ENCODE data around the gene FILIP1L.

The FILIP1L gene

DNA sequence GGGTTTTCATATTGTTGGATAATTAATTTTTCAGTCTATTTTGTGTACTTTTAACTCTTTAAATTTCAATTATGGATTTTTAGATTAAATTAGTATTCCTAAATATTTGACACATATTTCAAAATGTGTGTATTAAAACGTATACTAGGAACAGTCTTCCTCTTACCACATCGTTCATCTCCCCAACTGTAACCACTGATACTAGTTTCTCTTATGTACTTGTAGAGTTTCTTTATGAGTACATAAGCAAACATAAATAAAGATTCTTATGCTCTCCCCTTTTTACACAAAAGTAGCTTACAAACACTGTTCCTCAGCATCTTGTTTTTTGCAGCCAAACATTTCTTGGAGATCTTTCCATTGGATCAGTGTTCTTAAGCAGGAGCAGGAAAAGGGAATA, 250.7 kb downstream of the FILIP1L start:
- Histone ChIP-seq H3K36me3 (ENCODE audit: control insufficient read depth, insufficient read depth, low read length) (no peaks in the 10 kb centered on the region), H3K27me3 (ENCODE audit: control insufficient read depth, insufficient read depth, low read length, poor library complexity, severe bottlenecking) (no peaks in the 10 kb centered on the region), H3K9me3 (ENCODE audit: control insufficient read depth, low read length) (no peaks in the 10 kb centered on the region), H3K4me1 (ENCODE audit: control insufficient read depth, insufficient read depth, low read length) (peaks cover 19% of the 10 kb centered on the region), H3K27ac (ENCODE audit: insufficient read depth, low read depth, low read length, poor library complexity, severe bottlenecking) (no peak overlapping the region), H3K4me3 (ENCODE audit: insufficient read depth, low read depth, low read length) (no peak overlapping the region)
- 50% methylated on average over 1 of the region's 2 CpGs; no CpG with 5 or more reads in 1 of the 2 experiments for WGBS, 2 experiments

DNA sequence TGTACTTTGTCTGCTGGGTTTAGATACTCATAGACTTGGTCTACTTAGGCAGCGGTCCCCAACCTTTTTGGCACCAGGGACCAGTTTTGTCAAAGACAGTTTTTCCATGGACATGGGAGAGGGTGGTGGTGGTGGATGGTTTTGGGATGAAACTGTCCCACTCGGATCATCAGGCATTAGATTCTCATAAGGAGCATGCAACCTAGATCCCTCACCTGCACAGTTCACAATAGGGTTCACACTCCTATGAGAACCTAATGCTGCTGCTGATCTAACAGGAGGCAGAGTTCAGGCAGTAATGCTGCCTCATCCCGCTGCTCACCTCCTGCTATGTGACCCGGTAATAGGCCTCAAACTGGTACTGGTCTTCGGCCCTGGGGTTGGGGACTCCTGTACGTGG, 251.3 kb downstream of the FILIP1L start:
- H3K4me3 ChIP-seq (ENCODE audit: insufficient read depth, low read depth, low read length): no peak overlapping the region
- H3K4me1 ChIP-seq (ENCODE audit: control insufficient read depth, insufficient read depth, low read length): peaks cover 15% of the 10 kb centered on the region
- no peaks in the 10 kb centered on the region for H3K27me3 ChIP-seq (ENCODE audit: control insufficient read depth, insufficient read depth, low read length, poor library complexity, severe bottlenecking)
- H3K27ac ChIP-seq (ENCODE audit: insufficient read depth, low read depth, low read length, poor library complexity, severe bottlenecking): no peak overlapping the region
- no peaks in the 10 kb centered on the region for H3K9me3 ChIP-seq (ENCODE audit: control insufficient read depth, low read length)
- 89% methylated on average over 6 of the region's 6 CpGs for WGBS, 2 experiments
- no peaks in the 10 kb centered on the region for H3K36me3 ChIP-seq (ENCODE audit: control insufficient read depth, insufficient read depth, low read length)

DNA sequence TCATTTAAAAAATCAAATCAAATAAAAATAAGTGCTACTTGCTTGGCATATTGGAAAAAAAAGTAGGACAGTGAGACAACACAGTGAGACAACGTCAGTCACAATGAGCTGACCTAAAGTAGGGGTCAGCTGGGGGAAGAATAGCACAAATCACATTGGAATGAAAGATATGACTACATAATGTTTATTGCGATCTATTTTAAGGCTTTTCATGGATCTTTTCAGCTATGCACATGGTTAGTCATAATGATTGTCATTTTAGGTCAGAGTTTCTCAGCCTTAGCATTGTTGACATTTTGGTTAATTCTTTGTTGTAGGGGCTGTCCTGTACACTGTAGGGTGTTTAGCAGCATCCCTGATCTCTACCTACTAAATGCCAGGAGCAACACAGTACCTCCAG, 252.1 kb downstream of the FILIP1L start:
- no peaks in the 10 kb centered on the region for H3K9me3 ChIP-seq (ENCODE audit: control insufficient read depth, low read length)
- WGBS, 2 experiments: 95 to 96% methylated on average over 2 of the region's 2 CpGs
- H3K4me3 ChIP-seq (ENCODE audit: insufficient read depth, low read depth, low read length): no peak overlapping the region
- H3K36me3 ChIP-seq (ENCODE audit: control insufficient read depth, insufficient read depth, low read length): no peaks in the 10 kb centered on the region
- H3K27ac ChIP-seq (ENCODE audit: insufficient read depth, low read depth, low read length, poor library complexity, severe bottlenecking): no peak overlapping the region
- peaks cover 7% of the 10 kb centered on the region for H3K4me1 ChIP-seq (ENCODE audit: control insufficient read depth, insufficient read depth, low read length)
- no peaks in the 10 kb centered on the region for H3K27me3 ChIP-seq (ENCODE audit: control insufficient read depth, insufficient read depth, low read length, poor library complexity, severe bottlenecking)

DNA sequence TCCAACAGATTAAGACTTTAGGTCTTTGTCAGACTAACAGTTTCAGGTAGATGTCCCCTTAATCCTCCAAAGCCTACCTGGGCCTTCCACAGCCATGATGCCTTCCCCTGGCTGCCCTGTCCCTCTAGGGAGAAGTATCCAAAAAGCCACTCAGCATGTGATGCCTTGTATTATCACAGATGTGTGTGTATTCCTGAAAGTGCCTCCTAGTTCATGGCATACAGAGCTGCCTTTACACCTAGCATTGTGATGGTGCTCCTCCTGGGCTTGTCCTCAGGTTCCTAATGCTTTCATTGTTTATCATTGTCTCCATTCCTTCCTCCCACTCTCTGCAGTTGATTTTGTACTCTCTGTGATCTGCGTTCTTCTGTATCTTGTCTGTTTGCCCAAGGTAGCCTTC, 253.1 kb downstream of the FILIP1L start:
- Histone ChIP-seq H3K4me3 (ENCODE audit: insufficient read depth, low read depth, low read length) (no peak overlapping the region), H3K9me3 (ENCODE audit: control insufficient read depth, low read length) (no peaks in the 10 kb centered on the region), H3K27me3 (ENCODE audit: control insufficient read depth, insufficient read depth, low read length, poor library complexity, severe bottlenecking) (no peaks in the 10 kb centered on the region), H3K27ac (ENCODE audit: insufficient read depth, low read depth, low read length, poor library complexity, severe bottlenecking) (no peak overlapping the region), H3K36me3 (ENCODE audit: control insufficient read depth, insufficient read depth, low read length) (no peaks in the 10 kb centered on the region), H3K4me1 (ENCODE audit: control insufficient read depth, insufficient read depth, low read length) (peaks cover 6% of the 10 kb centered on the region)
- 81 to 92% methylated on average over 1 of the region's 1 CpG for WGBS, 2 experiments

DNA sequence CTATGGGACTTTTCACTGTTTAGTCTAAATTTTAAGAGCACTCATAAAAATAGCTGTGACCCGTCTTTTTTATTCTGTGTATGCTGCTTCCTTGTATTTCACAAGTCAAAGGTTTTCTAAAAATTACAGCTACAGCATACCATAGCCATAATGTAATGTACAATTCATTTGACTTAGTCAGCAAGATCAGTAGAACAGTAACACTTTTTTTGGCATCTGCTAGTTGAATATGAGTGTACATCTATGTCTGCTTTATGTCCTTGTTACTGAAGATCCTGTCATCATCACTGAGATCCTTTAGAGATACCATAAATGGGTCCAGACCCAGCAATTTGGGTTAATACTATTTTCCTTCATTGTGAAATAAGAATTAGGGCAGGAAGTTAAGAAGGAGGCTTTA, 254.5 kb downstream of the FILIP1L start:
- no peaks in the 10 kb centered on the region for H3K36me3 ChIP-seq (ENCODE audit: control insufficient read depth, insufficient read depth, low read length)
- H3K9me3 ChIP-seq (ENCODE audit: control insufficient read depth, low read length): no peaks in the 10 kb centered on the region
- no peak overlapping the region for H3K27ac ChIP-seq (ENCODE audit: insufficient read depth, low read depth, low read length, poor library complexity, severe bottlenecking)
- H3K4me3 ChIP-seq (ENCODE audit: insufficient read depth, low read depth, low read length): no peak overlapping the region
- H3K4me1 ChIP-seq (ENCODE audit: control insufficient read depth, insufficient read depth, low read length): no peaks in the 10 kb centered on the region
- no peaks in the 10 kb centered on the region for H3K27me3 ChIP-seq (ENCODE audit: control insufficient read depth, insufficient read depth, low read length, poor library complexity, severe bottlenecking)
- WGBS, 2 experiments: 90 to 91% methylated on average over 1 of the region's 1 CpG

DNA sequence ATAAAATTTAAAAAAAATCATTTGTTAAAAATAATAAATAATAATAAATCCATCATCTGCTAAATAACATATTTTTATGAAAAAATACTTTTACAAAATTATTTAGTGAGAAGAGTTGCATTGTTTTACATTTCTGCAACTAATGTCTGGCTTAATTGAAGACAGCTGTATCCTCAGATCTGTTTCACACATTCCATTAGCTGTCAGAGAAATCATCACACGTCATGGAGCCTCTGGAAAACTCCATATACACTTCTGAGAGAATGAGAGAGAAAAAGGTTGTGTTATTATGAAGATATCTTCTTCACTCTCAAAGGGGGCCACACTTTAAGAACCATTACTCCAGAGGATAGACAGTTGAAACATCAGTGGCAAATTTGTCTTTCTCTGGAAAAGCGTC, 255.8 kb downstream of the FILIP1L start:
- Histone ChIP-seq H3K27ac (ENCODE audit: insufficient read depth, low read depth, low read length, poor library complexity, severe bottlenecking) (no peak overlapping the region), H3K36me3 (ENCODE audit: control insufficient read depth, insufficient read depth, low read length) (no peaks in the 10 kb centered on the region), H3K4me1 (ENCODE audit: control insufficient read depth, insufficient read depth, low read length) (no peaks in the 10 kb centered on the region), H3K27me3 (ENCODE audit: control insufficient read depth, insufficient read depth, low read length, poor library complexity, severe bottlenecking) (no peaks in the 10 kb centered on the region), H3K4me3 (ENCODE audit: insufficient read depth, low read depth, low read length) (no peak overlapping the region), H3K9me3 (ENCODE audit: control insufficient read depth, low read length) (no peaks in the 10 kb centered on the region)
- 89 to 98% methylated on average over 1 to 2 of the region's 2 CpGs for WGBS, 2 experiments

DNA sequence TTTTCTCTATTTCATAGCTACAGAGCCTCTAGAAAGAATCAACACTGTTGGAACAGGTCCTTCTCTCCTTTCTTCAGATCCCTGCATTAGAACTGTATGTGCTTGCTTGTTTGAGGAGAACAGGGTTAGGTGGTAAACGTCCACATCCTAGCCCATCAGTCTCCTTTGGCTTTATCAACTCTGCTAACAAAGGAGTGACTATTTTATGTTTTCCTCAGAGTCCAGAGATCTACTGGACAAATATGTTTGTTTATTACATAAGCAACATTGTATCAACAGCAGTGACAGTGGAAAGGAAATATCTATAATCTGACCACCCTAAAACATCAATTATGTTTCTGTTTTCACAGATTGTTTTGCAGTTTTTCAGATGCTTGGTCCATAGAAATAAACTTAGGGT, 257.0 kb downstream of the FILIP1L start:
- Histone ChIP-seq H3K4me3 (ENCODE audit: insufficient read depth, low read depth, low read length) (no peak overlapping the region), H3K27ac (ENCODE audit: insufficient read depth, low read depth, low read length, poor library complexity, severe bottlenecking) (no peak overlapping the region), H3K27me3 (ENCODE audit: control insufficient read depth, insufficient read depth, low read length, poor library complexity, severe bottlenecking) (no peaks in the 10 kb centered on the region), H3K36me3 (ENCODE audit: control insufficient read depth, insufficient read depth, low read length) (no peaks in the 10 kb centered on the region), H3K4me1 (ENCODE audit: control insufficient read depth, insufficient read depth, low read length) (no peaks in the 10 kb centered on the region), H3K9me3 (ENCODE audit: control insufficient read depth, low read length) (no peaks in the 10 kb centered on the region)
- WGBS, 2 experiments: 58% methylated on average over 1 of the region's 1 CpG; no CpG with 5 or more reads in 1 of the 2 experiments

DNA sequence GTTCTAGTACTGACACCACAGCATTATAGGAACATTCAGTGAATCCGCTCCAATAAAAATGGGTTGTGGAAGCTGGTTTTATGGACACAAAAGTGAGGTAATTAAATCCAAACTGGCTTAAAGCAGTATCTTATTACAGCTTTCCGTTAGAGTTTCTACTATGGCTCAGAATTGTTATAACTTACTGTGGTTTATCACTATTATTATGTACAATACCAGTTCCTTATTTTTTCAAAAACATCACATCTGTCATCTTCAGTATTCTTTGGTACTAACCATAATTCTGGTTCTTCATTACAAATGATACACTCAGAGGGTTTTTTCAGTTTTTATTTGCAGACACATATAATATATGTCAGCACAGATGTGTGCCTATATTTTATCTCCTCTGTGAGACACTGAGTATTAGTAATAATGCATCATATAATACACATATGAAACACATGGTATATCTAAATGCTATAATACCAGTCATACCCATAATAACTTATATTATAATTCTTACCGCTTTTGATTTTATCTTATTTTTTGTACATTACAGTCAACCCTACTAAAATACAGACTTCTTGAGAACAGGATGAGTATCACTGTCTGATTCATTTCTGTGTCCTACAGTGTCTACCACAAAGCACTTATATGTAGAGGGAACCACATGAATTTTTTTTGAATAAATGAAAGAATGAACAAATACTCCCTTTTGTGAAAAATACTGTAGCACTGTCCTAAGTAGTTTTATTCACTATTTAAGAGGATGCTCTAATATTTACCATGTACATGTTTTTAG, 257.7 kb downstream of the FILIP1L start:
- H3K4me1 ChIP-seq (ENCODE audit: control insufficient read depth, insufficient read depth, low read length): no peaks in the 10 kb centered on the region
- no peaks in the 10 kb centered on the region for H3K27me3 ChIP-seq (ENCODE audit: control insufficient read depth, insufficient read depth, low read length, poor library complexity, severe bottlenecking)
- no peak overlapping the region for H3K4me3 ChIP-seq (ENCODE audit: insufficient read depth, low read depth, low read length)
- no peaks in the 10 kb centered on the region for H3K9me3 ChIP-seq (ENCODE audit: control insufficient read depth, low read length)
- no peaks in the 10 kb centered on the region for H3K36me3 ChIP-seq (ENCODE audit: control insufficient read depth, insufficient read depth, low read length)
- no peak overlapping the region for H3K27ac ChIP-seq (ENCODE audit: insufficient read depth, low read depth, low read length, poor library complexity, severe bottlenecking)
- WGBS, 2 experiments: 82 to 100% methylated on average over 1 to 3 of the region's 3 CpGs

DNA sequence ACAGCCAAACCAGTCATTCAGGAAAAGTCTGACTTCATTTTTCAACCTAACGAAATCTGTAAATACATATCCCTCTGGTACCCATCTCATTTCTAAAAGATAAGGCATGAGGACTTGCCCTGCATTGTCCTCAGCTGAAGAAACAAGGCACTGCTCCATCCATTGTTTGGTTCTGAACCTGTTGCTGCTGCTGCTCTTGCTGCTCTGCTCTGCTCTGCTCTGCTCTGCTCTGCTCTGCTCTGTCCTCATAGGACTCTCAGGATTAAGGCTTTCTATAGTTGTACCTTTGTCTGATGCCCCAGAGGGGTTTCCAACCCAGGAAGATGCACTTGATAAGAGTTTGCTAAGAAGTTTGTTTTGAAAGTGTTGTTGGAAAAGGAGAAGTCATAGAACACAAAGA, 258.4 kb downstream of the FILIP1L start:
- H3K27ac ChIP-seq (ENCODE audit: insufficient read depth, low read depth, low read length, poor library complexity, severe bottlenecking): no peak overlapping the region
- no peak overlapping the region for H3K4me3 ChIP-seq (ENCODE audit: insufficient read depth, low read depth, low read length)
- H3K27me3 ChIP-seq (ENCODE audit: control insufficient read depth, insufficient read depth, low read length, poor library complexity, severe bottlenecking): no peaks in the 10 kb centered on the region
- whole genome bisulfite sequencing, 2 experiments: 90 to 95% methylated on average over 1 of the region's 1 CpG
- H3K4me1 ChIP-seq (ENCODE audit: control insufficient read depth, insufficient read depth, low read length): no peaks in the 10 kb centered on the region
- no peaks in the 10 kb centered on the region for H3K9me3 ChIP-seq (ENCODE audit: control insufficient read depth, low read length)
- no peaks in the 10 kb centered on the region for H3K36me3 ChIP-seq (ENCODE audit: control insufficient read depth, insufficient read depth, low read length)

DNA sequence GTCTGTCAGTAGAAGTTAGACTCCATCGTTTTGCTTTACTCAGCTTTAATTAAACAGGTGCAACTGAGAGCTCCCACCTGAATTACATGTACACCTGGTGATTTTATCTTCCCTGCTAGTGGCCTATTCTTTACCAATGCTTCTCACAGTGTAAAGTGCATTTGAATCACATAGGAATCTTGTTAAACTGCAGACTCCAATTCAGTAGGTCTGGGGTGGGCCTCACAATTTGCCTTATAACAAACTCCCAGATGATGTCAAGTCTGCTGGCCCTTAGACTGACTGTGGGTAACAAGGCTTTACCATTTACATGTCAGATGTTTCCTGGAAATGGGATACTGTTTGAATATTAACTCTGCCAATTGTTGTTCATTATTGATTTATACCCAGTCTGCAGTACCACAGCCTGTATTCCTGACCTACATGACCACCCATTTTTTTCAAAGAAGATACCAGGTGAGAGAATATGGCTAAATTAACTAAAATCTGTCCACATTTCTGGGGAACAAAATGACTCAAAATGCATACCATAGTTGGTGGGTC, 259.5 kb downstream of the FILIP1L start:
- no peaks in the 10 kb centered on the region for H3K36me3 ChIP-seq (ENCODE audit: control insufficient read depth, insufficient read depth, low read length)
- peaks cover 5% of the 10 kb centered on the region for H3K4me1 ChIP-seq (ENCODE audit: control insufficient read depth, insufficient read depth, low read length)
- no peaks in the 10 kb centered on the region for H3K9me3 ChIP-seq (ENCODE audit: control insufficient read depth, low read length)
- WGBS, 2 experiments: 81 to 91% methylated on average over 1 of the region's 1 CpG
- no peaks in the 10 kb centered on the region for H3K27me3 ChIP-seq (ENCODE audit: control insufficient read depth, insufficient read depth, low read length, poor library complexity, severe bottlenecking)
- no peak overlapping the region for H3K27ac ChIP-seq (ENCODE audit: insufficient read depth, low read depth, low read length, poor library complexity, severe bottlenecking)
- no peak overlapping the region for H3K4me3 ChIP-seq (ENCODE audit: insufficient read depth, low read depth, low read length)

Measured in ectodermal cell (in vitro differentiated cells).